ENCODE results near the gene GLRX3. TPM values are rescaled to one million over a fixed set of nuclear protein-coding genes. Genes with fewer than 3 reads are reported as not detected.

The GLRX3 gene
- total and polyA plus RNA-seq, 2 of the 13 experiments (the other 11 are each of a cell fraction or from before 2014, with no cell fraction given) = 91.4 to 135 TPM

DNA sequence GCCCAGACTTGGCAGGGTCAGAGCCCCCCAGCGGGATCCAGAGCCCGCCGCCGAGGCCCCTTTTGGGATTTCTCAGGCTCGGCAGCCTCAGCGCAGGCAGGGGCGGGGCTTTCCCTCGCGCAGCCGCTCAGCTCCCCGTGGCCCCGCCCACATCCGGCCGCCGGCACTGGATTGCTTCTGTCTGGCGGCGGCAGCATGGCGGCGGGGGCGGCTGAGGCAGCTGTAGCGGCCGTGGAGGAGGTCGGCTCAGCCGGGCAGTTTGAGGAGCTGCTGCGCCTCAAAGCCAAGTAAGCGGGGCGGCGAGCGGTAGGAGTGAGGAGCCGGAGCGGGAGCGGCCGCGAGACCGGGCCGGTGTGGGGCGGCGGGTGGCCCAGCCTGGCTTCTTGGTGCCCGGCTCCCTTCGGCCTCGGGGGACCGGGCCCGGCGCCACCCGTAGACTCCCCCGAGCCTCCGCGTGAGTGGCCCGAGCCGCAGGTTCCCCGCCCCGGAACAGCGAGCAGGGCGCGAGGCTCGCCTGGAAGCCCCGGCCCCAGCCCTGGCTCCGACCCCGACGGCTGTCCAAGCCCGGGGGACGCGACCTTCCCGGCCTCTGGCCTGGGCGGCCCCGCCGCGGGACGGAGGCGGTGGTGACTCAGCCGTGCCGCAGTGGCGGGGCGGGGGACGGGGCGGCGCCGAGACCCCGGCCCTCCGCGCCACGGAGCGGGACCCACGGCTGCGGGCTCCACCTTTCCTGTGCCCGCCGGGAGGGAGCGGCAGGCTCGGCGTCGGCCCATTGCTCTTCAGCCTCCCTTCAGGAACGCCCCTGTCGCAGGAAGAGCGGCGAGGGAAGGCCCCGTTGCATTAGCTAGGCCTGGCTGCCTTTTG lies at the start of gene GLRX3 (continued):
- TF ChIP-seq, protein P1, sequence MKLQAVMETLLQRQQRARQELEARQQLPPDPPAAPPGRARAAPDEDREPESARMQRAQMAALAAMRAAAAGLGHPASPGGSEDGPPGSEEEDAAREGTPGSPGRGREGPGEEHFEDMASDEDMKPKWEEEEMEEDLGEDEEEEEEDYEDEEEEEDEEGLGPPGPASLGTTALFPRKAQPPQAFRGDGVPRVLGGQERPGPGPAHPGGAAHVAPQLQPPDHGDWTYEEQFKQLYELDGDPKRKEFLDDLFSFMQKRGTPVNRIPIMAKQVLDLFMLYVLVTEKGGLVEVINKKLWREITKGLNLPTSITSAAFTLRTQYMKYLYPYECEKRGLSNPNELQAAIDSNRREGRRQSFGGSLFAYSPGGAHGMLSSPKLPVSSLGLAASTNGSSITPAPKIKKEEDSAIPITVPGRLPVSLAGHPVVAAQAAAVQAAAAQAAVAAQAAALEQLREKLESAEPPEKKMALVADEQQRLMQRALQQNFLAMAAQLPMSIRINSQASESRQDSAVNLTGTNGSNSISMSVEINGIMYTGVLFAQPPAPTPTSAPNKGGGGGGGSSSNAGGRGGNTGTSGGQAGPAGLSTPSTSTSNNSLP (IDR thresholded peaks at IDR 0.05; ENCODE audit: low read depth, low read length) = no peak
- TF ChIP-seq ONECUT2 (CRISPR knock-in tag; IDR thresholded peaks at IDR 0.05) (no peak), WIZ (CRISPR knock-in tag; IDR thresholded peaks at IDR 0.05) (no peak), PRDM4 (CRISPR knock-in tag; IDR thresholded peaks at IDR 0.05; ENCODE audit: borderline replicate concordance) (no peak), PRMT3 (CRISPR knock-in tag; IDR thresholded peaks at IDR 0.05; ENCODE audit: borderline replicate concordance, low read depth) (no peak), ZBTB8A (CRISPR knock-in tag; IDR thresholded peaks at IDR 0.05; ENCODE audit: borderline replicate concordance, low read depth) (no peak), ZNF709 (CRISPR knock-in tag; IDR thresholded peaks at IDR 0.05) (no peak), ATF1 (CRISPR knock-in tag; IDR thresholded peaks at IDR 0.05) (no peak), HDAC2 (CRISPR knock-in tag; IDR thresholded peaks at IDR 0.05) (peak; percentile 24; the same call in 1 of the 2 replicates), THAP7 (CRISPR knock-in tag; IDR thresholded peaks at IDR 0.05) (no peak), MEIS1 (CRISPR knock-in tag; IDR thresholded peaks at IDR 0.05; ENCODE audit: borderline replicate concordance) (peak; percentile 36; the same call in 1 of the 2 replicates), ZFAT (CRISPR knock-in tag; conservative IDR thresholded peaks at IDR 0.05) (no peak), POLR2G (IDR thresholded peaks at IDR 0.05; ENCODE audit: low read depth, low read length) (peak; percentile 88), MZF1 (CRISPR knock-in tag; IDR thresholded peaks at IDR 0.05; ENCODE audit: borderline replicate concordance) (no peak), ZNF580 (CRISPR knock-in tag; IDR thresholded peaks at IDR 0.05; ENCODE audit: borderline replicate concordance, low read depth) (no peak), ZNF33B (CRISPR knock-in tag; IDR thresholded peaks at IDR 0.05) (peak; percentile 21; the same call in 1 of the 2 replicates), ZNF343 (CRISPR knock-in tag; IDR thresholded peaks at IDR 0.05) (0 out of 2 replicates have a peak, but pooled peaks have one; percentile 61)
- TF ChIP-seq, protein P2, sequence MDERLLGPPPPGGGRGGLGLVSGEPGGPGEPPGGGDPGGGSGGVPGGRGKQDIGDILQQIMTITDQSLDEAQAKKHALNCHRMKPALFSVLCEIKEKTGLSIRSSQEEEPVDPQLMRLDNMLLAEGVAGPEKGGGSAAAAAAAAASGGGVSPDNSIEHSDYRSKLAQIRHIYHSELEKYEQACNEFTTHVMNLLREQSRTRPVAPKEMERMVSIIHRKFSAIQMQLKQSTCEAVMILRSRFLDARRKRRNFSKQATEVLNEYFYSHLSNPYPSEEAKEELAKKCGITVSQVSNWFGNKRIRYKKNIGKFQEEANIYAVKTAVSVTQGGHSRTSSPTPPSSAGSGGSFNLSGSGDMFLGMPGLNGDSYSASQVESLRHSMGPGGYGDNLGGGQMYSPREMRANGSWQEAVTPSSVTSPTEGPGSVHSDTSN (CRISPR knock-in tag; IDR thresholded peaks at IDR 0.05) = no peak
- TF ChIP-seq, protein P3, sequence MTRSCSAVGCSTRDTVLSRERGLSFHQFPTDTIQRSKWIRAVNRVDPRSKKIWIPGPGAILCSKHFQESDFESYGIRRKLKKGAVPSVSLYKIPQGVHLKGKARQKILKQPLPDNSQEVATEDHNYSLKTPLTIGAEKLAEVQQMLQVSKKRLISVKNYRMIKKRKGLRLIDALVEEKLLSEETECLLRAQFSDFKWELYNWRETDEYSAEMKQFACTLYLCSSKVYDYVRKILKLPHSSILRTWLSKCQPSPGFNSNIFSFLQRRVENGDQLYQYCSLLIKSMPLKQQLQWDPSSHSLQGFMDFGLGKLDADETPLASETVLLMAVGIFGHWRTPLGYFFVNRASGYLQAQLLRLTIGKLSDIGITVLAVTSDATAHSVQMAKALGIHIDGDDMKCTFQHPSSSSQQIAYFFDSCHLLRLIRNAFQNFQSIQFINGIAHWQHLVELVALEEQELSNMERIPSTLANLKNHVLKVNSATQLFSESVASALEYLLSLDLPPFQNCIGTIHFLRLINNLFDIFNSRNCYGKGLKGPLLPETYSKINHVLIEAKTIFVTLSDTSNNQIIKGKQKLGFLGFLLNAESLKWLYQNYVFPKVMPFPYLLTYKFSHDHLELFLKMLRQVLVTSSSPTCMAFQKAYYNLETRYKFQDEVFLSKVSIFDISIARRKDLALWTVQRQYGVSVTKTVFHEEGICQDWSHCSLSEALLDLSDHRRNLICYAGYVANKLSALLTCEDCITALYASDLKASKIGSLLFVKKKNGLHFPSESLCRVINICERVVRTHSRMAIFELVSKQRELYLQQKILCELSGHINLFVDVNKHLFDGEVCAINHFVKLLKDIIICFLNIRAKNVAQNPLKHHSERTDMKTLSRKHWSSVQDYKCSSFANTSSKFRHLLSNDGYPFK (CRISPR knock-in tag; IDR thresholded peaks at IDR 0.05; ENCODE audit: borderline replicate concordance) = peak; percentile 53; the same call in 1 of the 2 replicates

Measured in HepG2 (cell line).